ENCODE measurements around the gene CLTRN.
"Not testable (repeated sequence)": the region's sequence is repeated elsewhere in the genome, so short reads cannot be mapped to it uniquely, and the experiment has no call there.

Gene CLTRN

DNA sequence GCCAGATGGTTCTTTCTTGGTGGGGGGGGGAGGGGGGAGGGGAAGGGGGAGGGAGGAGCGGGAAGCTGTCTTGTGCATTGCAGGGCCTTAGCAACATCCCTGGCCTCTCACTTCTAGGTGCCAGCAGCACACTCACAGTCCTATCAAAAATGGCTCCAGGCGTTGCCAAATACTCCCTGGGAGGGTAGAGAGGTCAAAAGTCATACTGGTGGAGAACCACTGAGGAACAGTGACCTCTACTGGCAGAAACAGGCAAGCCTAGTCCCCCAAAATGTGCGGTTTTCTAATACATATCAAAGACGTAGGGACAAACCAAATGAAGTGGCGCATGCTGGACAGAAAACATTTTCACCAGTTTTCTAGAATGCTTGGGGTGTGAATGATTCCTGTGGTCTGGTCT is 17.1 kb downstream of the CLTRN start:
- DNase-seq (ENCODE audit: low spot score) = not testable (repeated sequence)

DNA sequence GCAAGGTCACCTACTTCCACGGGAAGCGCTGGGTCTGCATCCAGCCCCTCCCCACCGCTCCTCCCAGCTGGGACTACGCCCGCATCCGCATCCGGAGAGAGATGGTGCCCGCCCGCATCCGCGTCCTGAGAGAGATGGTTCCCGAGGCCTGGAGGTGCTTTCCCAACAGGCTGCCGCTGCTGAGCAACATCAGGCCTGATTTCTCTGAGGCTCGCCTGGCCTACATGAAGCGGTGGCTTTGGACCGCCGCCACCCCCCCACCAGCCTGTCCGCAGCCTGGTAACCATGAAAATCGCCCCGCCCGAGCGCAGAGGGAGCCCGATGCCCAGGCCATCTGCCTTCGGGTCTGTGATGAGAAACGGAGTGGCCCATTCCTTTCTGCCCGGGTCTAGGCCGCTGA is 18.1 kb downstream of the CLTRN start:
- no peak for DNase-seq (ENCODE audit: low spot score)

DNA sequence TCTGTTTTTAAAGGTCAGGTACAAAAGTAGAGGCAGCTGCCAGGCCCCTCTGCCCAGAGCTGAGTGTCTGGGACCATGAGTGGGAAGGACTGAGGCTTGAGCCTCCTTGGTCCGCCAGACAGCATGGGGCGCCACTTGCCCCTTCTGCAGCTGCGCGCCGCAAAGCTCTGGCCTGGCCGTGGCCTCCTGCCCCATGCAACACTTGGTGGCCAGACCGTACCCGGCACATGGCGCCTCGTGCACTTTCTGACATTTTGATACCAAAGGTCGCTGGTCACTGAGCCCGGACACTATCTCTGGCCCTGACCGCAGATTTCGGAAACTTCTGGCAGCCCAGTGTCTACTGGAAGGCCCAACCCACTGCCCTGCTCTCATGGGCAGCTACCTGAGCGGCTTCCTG is 18.6 kb downstream of the CLTRN start:
- DNase-seq (ENCODE audit: low spot score) = no peak

DNA sequence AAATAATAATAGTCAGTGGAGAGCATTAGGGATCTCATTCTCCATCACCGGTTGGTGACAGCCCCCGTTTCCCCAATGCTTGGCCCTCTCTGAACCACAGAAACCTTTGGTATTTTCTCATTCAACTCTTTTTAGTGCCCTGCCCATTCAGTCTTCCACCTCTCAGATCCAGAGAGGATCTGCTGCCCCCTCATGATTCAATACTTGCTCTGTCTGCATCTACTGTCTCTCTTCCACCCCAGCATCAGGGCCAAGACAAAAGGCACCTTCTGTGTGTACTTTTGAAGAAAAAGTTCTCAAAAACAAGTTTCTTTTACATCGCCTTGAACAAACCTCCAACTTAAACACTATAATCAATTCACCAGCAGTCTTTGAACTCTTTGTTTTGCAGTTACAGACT is 19.3 kb downstream of the CLTRN start:
- DNase-seq (ENCODE audit: low spot score) = no peak

DNA sequence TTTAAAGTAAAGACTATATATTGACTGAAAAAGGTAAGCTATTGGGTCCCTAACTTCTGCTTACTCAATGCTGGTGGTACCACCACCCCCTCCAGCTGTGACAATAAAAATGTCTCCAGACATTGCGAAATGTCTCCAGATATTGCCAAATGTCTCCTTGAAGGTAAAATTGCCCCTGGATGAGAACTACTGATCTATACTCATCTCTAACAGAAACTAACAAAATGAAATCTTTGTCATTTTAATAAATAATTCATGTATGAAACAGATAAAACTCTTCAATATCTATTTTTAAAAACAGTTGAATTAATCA is 20.1 kb downstream of the CLTRN start:
- DNase-seq (ENCODE audit: low spot score) = no peak

DNA sequence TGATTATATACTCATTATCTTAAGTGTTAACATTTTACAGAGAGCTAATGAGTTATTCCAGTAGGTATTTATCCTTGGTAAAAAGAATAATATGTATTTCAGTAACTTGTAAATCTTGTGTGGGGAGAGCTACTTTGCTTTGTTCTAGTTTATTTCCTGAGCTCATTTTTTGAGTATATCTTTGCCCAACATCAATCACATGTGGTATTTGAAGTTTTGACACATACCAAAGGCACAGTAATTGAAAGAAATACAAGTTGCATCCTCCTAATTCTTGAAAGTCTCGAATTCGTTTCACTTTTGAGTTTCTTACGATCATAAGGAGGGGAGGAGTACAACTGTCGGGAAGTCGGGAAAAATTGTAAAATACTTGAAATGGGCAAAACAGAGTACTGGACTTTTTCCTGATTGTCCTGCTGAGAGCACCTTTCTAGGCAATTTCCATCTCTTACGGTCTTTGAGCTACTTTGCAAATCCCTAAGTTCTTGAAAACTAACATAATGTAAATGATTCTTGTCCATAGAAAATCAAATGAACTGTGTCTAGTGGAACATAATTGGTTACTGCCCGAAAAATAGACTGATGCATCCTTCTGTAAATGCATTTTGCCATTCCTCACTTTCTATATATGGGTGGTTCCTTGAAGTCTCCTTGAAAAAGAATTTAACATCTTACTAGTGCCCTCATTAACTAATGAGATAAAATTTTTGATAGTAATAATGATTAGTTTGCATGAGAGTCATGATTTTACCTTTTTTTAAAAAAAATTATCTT is 20.6 kb downstream of the CLTRN start:
- DNase-seq (ENCODE audit: low spot score) = no peak

DNA sequence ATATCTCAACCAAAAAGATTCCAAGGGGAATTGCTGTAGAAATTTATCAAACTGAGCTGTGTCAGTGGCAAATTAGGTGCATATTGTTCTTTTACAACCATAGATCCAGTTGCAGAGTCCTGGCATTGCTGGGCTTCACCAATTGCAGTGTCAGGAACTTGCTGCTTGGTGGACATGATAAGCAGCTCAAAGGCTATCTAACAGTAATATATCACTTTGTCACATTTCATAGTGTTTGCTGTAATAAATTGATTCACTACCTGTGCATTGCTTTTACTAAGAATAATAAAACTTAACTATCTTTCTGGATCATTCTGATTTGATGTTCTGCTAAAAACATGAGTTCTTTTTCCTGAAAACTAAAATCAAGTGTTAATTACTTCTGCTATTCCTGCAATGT is 33.0 kb downstream of the CLTRN start:
- no peak for DNase-seq (ENCODE audit: low spot score)

DNA sequence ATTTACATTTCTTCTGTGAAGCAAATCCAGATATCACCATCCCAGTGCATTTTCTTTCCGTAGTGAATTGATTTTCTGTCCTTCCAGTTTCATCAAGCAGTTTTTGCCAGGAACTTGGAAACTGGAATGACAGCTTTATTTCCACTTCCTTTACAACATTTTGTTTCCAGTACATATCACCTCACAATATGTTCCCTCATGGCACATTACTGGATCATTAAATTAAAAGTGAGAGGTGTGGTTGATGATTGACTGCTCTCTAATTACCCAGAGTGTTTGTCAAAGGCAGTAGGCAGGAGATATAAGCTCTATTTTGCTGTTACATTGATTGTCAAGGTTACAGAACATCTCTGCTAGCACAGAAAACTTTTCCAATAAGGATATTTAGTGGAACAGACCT is 41.6 kb downstream of the CLTRN start:
- no peak for DNase-seq (ENCODE audit: low spot score)

DNA sequence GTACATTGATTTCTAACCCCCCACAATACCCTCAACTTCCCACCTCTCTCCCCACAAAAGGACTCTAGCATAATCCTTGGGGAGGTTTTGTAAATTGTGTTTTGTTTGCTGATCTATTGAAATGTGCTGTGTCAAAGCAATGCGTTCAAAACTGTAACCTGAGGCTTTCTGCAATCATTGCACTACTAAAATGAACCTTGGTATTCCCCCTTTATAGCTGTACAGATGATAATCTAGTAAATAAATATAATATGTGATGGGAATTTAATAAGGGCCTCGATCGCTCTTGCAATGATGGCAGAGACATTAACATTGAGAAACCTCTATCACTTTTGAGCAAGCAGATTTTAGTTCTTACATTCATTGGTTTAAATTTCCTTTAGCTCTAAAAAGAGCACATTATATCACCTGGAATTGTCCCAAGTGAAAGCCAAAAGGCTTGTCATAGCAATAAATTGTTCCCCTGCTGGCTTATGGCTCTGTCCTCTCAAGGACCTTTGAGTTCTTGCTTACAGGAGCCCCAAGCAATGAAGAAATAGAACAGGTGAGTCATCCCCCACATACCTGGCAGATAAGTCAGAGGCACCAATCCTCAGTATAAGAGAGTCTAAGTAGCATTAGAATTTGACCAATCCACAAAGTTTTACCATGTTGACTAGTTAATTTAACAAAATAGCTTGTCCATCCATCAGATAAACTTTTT is 45.4 kb downstream of the CLTRN start:
- DNase-seq (ENCODE audit: low spot score) = no peak

DNA sequence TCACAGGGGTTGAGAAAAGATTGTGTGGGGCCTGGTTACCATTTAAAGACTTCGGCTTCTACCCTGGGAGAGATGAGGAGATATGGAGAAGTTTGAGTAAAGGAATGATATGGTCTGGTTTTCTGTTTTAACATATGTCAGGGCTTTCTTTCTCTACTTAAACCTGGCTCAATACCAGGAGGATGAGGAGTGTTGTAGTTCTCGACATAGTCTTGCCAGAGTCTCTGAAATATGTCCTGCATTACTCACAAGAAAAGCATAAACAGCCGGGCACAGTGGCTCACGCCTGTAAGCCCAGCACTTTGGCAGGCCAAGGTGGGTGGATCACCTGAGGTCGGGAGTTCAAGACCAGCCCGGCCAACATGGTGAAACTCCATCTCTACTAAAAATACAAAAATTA is 47.5 kb downstream of the CLTRN start:
- DNase-seq (ENCODE audit: low spot score) = no peak

DNA sequence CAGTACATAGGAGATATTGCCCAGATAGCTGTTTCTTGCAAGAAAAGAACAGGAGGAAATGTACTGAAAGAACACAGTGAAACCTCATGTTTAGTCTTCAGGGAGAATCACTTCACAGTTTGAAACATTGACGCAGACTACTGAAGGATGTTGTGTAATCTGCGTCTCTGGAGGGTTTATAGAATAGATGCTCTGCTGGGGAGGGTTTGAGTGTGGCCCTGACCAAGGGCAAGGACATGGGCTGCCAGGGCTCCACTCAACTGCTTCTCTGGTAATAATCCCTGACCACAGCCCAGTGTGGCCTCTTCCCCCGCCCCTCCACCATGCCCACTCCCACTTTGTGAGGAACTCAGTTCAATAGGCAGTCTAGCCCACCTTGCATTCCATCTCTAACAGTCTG is 48.1 kb downstream of the CLTRN start:
- no peak for DNase-seq (ENCODE audit: low spot score)

DNA sequence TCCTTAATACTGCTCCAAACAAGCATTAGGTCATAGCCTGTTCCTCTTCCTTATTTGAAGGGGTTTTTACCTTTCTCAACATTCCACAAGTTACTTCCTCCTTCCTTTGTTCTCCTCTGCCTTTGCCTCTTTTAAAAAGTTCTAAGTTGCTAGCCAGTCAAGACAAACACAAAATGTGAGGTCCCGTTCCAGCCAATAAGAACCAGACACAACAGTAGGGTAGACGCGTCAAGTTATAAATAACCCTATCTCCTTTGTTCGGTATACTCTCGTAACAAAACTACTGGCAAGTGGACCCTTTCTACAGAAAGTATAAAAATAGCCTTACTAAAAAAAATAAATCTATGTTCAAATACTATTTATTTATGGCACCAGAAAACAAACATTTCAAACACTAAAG is 57.5 kb downstream of the CLTRN start:
- DNase-seq (ENCODE audit: low spot score) = no peak

DNA sequence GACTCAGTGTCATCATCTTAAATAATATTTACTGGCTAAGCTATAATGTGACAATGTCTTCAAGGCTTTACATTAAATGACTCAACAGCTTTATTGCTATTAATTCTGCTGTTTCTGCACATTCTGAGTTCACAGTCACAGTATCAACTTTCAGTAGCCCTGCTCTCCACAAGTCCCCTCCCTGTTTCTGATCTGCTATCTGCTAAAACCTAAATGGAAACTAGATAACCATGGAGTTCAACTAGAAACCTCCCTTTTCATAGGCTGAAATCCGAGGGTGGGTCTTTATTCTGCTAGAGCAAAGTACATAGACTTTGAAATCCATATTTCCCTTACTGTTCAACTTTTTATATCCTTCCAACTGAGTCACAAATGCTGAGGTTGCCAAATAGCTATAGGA is 58.5 kb downstream of the CLTRN start:
- DNase-seq (ENCODE audit: low spot score) = no peak

DNA sequence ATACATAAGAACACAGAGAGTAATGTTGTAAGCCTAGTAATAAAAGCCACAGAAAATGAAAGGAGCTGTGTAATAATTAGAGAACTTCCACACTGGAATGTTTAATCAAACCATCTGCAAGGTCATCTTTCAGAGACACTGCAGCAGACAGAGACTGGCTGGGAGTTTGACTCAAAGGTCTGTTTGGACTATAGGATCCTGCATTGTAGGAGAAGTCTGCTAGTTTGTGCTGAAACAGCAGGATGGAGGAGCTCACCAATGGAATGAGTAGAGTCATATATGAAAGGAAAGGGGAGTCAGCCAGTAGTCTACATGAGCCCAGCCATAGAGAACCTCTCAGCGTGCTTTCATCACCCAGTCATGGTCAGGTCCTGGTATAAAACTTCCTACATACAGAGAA is 59.4 kb downstream of the CLTRN start:
- DNase-seq (ENCODE audit: low spot score) = no peak

DNA sequence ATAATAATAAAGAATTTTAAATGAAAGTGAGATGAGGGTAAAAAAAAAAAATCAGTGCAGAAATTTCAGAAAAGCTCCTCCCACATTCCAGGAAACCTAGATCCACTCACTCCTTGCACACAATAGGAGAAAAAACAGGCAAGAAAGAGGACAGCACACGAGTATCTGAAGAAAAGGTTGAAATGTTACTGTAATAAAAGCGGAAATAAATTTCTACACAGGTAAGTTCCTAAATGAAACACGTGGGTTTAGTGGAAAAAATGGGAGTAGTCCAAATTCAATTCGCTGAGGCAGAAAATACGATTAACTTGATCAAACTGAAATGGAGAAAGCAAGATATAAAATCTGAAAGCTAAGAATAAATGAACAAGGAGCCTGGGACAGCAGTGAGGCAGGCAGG is 61.8 kb downstream of the CLTRN start:
- no peak for DNase-seq (ENCODE audit: low spot score)

DNA sequence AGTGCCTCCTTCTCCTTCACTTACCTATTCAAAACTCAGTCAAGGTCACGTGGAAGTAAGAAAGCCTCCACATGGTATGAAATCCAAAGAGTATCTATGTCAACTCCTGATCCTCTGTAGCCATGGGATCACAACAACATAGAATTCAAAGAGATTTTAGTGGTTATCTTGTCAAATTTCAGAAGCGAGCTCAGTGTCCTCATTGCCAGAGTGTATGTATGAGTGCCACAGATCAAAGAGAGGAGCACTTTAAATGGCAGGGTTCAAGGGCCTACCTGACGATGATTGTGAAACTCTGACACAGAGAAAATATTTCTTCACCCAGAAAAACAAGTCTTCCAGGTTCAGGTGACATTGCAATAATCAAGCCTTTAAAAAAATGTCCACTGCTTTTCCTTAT is 62.7 kb downstream of the CLTRN start:
- DNase-seq (ENCODE audit: low spot score) = no peak

DNA sequence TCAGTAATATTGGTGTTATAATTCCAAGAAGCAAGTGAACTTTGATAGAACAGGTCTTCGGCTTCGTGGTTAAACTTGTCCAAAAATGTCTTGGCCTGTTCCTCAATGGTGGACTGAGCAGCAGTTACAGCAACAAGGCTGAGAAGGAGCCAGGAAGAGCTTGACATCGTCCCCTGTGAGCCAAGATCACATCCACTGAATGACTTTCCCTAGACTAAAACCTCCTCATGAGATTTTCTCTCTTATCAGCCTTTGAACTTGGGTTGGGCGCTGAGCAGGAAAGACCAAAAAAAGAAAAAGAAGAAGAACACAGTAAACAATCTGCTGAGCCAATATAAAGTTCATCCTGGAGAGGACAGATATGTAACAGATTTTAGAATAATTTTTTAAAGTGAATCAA is 63.9 kb downstream of the CLTRN start, which contains the start of gene ACE2:
TSS of gene ACE2 (minus strand) at position 216 of the 400 bp plus-strand sequence. CDS start at position 167, 49 bp downstream.
- no peak for DNase-seq (ENCODE audit: low spot score)

DNA sequence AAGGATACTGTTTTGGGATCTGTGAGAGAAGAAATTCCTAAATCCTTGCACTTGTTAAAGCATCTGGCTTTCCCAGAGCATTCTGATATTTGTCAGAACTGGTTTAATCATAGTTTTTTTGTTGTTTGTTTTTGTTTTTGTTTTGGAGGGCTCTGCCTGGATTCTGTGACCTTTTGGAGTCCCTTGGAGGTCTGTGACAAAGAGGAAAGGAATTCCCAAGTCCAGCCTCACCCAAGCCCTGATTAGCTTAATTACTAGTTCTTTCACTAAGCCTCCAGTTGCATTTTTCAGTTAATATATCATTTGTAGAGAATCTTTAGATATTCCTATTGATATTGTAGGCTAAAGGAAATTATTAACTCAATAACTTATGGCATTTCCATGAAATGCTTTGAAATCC is 64.6 kb downstream of the CLTRN start:
- DNase-seq (ENCODE audit: low spot score) = no peak

DNA sequence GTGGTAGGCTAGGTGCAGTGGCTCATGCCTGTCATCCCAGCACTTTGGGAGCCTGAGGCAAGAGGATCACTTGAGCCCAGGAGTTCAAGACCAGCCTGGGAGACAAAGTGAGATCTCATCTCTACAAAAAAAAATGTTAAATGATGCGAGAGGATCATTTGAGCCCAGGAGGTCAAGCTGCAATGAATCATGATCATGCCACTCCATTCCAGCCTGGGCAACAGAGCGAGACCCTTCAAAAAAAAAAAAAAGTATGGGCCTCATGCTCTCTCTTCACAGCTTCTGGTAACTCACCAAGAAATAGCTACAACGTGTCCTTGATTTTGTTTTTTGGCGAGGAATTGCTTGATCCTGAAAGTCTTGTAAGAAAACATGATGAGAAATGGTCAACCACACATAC is 65.1 kb downstream of the CLTRN start:
- no peak for DNase-seq (ENCODE audit: low spot score)

DNA sequence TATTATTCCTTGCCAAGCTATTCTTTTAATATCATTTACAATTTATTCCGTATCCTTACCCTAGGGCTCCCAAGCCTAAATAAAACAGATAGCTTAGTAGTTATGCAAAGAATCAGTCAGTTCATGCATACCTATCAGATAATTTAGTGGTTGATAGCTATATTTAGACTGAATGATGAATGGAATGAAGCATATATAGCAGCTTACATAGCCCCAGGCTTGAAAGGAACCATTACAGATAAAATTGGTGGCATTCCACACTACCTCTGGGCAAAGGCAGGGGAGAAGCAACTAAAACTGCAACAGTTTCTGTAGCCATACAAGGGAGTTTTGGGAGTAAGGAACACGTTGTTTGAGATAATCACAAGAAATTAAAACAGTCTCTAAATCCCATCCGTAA is 66.6 kb downstream of the CLTRN start:
- no peak for DNase-seq (ENCODE audit: low spot score)

DNA sequence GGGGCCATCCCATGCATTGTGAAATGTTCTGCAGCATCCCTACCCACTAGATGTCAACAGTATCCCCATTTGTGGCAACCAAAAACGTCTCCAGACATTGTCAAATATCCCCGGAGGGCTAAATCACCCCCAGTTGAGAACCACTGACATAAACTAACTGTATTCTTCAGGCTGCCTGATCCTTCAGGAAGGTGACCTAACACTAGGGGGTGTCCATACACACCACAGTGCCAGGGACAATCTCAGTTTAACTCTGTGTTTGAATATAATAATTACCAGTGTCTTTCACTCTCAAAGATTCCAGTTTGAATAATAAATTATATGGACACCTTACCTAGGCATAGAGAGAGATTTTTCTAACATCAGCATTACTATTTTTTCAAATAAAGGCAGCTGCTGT is 70.2 kb downstream of the CLTRN start:
- no peak for DNase-seq (ENCODE audit: low spot score)

DNA sequence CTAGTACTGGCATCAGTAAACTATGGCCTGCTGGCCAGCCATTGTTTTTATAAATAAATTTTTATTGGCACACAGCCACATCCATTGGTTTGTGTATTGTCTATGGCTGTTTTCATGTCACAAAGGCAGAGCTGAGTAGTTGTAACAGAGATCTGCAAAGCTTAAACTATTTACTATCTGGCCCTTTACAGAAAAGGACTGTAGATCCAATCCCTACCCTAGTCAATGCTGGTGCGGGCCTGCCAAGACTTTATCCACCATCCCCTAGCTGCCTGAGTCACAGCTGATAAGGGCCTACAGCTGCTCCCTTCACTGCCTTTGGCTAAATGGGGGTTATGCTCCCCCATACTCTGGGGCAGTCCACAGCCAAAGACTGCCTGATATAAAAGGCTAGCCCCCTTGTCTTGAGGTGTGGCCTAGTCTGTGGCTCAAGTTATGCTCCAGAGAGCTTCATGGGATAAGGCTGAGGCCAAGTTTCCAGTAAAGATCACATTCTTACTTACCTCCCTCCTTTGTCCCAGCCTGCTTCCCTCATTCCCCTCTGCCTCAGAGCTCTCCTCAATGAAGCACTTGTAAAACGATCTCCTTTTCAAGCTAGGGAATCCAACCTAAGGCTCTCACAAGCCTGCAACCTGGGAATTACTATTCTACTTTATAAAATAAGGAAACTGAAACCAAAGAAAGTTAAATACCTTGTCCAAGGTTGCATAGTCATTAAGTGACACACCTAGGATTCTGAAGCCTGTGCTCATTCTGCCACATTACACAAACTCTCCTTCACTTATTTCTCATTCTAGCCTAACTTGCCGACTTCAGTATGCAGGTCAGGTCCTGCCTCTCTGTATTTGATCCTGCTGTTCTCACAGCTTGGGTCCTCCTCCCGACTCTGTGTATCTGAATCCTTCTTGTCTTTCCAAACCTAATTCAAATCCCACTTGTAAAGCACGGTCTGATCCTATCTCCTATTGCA is 84.5 kb downstream of the CLTRN start:
- DNase-seq (ENCODE audit: low spot score) = no peak

Data from cerebellar cortex (tissue), 1 donor.